ENCODE data around the gene UBASH3B. TPM values are rescaled to one million over a fixed set of nuclear protein-coding genes. Genes with fewer than 3 reads are reported as not detected.
"Not testable (repeated sequence)": the region's sequence is repeated elsewhere in the genome, so short reads cannot be mapped to it uniquely, and the experiment has no call there.

The UBASH3B gene, protein sequence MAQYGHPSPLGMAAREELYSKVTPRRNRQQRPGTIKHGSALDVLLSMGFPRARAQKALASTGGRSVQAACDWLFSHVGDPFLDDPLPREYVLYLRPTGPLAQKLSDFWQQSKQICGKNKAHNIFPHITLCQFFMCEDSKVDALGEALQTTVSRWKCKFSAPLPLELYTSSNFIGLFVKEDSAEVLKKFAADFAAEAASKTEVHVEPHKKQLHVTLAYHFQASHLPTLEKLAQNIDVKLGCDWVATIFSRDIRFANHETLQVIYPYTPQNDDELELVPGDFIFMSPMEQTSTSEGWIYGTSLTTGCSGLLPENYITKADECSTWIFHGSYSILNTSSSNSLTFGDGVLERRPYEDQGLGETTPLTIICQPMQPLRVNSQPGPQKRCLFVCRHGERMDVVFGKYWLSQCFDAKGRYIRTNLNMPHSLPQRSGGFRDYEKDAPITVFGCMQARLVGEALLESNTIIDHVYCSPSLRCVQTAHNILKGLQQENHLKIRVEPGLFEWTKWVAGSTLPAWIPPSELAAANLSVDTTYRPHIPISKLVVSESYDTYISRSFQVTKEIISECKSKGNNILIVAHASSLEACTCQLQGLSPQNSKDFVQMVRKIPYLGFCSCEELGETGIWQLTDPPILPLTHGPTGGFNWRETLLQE
- total RNA-seq (2014; rRNA removed; shearing (Covaris generic)) = 46.8 and 57.9 TPM in 2 replicates

DNA sequence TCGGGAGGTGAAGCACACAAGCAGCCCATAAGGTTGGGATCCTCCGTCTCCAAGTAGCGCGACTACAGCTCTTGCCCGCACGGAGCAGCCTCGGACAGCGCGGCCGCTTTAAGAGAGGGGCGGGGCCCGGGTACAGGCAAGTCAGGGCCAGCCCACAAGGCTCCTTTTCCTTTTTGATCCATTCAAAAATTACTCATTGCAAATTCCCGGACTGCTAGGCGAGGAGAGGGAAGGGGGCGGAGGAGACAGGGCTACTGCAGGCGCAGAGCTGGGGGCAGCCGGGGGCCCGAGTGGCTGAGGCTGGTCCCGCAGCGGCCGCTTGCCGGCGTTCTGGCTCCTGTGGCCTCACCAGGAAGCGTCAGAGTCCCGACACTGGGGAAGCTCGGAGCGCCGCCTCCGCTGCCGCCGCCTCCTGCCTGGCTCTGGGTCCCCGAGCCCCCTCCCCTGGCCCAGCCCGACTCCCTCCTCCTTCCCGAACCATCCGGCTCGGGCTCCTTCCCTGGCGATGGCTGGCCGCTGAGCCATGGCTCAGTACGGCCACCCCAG is at the start of gene UBASH3B:
Gene UBASH3B (plus strand): TSS at position 196 of the 546 bp plus-strand sequence. CDS start 328 bp downstream, at position 524.
- DNase-seq (ENCODE audit: low spot score) = peak; percentile 88

DNA sequence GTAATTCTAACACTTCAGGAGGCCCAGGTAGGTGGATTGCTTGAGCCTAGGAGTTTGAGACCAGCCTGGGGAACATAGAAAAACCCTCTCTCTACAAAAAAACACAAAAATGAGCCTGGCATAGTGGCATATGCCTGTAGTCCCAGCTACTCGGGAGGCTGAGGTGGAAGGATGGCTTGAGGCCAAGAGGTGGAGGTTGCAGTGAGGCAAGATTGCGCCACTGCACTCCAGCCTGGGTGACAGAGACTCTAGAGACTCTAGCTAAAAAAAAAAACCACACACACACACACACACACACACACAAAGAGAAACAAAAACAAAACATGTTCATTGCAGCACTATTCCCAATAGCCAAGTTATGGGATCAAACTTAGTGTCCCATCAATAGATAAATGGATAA is 48.4 kb upstream of the UBASH3B start:
- not testable (repeated sequence) for DNase-seq (ENCODE audit: low spot score)

DNA sequence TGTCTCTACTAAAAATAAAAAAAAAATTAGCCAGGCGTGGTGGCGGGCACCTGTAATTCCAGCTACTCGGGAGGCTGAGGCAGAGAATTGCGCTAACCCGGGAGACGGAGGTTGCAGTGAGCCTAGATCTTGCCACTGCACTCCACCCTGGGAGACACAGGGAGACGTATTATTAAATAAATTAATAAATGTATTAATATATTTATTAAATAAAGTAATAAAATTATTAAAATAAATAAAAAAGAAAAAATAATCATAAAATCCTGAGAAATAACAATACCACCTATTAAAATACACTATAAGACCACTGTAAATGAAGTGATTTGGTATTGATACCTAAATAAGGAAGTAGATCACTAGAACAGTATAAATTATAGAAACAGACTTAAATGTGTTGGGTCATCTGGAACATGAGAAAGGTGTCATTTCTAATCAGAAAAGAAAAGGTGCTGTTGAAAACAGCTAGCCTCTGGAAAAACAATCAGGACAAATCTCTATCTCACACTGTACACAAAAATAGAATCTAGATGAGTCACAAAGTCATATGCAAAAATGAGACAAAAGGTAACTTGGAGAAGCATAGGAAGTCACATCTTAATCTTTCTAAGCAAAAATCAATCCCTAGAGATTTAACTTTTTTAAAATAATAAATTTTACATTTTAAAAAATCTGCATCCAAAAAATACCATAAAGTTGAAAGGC is 43.2 kb upstream of the UBASH3B start:
- no peak for DNase-seq (ENCODE audit: low spot score)

DNA sequence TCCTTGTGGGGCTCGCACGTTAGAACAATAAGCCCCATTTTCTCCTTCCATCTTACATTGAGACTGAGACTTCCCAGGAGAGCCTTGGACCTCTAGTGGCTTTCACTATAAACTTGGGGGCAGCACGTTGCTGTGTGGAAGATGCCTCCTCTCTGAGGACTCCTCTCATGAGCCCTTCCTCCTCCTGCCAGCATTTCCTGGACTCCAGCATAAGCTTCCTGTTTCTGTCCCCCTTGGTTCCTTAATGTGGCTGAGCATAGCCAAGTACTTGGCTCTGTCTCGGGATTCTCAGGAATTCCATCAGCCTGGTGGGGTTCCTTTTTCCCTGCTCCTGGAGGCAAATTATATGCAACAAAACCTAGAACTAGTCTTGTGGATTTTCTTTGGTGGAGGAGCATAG is 38.8 kb upstream of the UBASH3B start:
- DNase-seq (ENCODE audit: low spot score) = no peak

DNA sequence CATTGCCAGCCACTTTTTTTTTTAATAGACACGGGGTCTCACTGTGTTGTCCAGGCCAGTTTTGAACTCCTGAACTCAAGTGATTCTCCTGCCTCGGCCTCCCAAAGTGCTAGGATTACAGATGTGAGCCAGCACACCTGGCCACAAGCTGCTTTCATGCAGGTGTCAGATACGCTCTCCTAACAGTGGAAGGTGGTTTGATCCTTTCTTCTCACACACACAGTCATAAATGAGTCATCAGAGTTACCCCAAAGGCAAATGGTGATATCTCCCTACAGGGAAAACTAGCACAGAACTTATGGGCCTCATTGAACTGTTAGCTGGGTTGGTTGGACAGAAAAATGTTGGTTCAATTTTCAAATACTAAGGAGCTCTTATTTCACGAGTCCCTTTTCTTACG is 38.2 kb upstream of the UBASH3B start:
- DNase-seq (ENCODE audit: low spot score) = no peak

DNA sequence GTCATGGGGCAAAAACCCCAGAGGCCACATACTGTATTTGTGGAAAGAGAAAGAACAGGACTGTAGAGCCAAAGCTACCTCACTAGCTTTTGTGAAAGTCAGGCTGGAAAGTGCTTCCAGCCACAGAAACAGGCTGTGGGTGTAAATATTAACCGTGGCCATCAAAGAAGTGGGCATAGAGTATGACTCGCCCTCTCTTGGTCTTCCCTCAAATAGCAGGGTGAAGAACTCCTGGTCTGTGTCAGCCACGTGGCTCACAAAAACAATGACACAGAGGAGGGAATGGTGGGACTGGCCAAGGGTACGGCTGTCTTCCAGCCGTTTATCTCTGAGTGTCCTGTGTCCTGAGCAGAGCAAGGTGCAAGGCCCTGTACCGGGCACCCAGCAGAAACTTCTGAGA is 37.6 kb upstream of the UBASH3B start:
- DNase-seq (ENCODE audit: low spot score) = no peak

DNA sequence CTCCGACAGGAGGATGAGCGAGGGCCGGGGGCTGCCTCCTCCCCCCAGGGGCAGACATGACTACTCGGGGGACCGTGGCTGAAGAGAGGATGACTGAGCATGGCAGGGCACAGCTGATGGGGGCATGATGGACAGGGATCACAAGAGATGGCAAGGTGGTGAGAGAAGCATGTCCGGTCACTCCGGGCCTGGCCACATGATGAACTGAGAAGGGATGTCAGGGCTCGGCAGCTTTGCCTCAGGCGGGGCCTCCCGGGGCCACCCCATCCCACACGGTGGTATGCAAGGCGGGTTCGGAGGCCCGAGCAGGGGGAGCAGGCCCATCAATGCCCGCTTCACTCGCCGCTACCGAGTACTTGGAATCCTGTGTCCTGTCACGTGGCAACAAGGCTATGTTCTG is 36.6 kb upstream of the UBASH3B start:
- DNase-seq (ENCODE audit: low spot score) = no peak

DNA sequence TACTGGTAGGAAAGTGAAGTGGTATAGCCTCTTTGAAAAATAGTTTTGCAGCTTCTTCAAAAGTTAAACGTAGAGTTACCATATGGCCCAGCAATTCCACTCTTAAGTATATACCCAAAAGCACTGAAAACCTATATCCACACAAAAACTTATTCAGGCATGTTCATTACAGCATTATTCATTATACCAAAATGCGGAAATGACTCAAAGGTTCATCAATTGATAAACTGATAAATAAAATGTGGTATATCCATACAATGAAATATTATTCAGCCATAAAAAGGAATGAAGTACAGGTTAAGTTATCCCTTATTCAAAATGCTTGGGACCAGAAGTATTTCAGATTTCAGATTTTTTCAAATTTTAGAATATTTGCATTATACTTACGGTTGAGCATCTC is 35.8 kb upstream of the UBASH3B start:
- no peak for DNase-seq (ENCODE audit: low spot score)

DNA sequence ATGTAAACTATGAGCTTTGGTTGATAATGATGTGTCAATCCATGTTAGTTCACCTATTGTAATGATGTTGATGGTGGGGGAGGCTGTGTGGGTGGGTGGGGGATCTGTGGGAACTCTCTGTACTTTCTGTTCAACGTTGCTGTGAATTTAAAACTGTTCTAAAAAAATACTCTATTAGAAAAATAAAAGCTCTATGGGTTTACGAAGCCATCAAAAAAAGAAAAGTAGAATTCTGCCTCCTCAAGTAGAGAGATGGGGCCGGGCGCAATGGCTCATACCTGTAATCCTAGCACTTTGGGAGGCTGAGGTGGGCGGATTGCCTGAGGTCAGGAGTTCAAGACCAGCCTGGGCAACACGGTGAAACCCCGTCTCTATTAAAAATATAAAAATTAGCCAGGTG is 30.0 kb upstream of the UBASH3B start:
- DNase-seq (ENCODE audit: low spot score) = not testable (repeated sequence)

DNA sequence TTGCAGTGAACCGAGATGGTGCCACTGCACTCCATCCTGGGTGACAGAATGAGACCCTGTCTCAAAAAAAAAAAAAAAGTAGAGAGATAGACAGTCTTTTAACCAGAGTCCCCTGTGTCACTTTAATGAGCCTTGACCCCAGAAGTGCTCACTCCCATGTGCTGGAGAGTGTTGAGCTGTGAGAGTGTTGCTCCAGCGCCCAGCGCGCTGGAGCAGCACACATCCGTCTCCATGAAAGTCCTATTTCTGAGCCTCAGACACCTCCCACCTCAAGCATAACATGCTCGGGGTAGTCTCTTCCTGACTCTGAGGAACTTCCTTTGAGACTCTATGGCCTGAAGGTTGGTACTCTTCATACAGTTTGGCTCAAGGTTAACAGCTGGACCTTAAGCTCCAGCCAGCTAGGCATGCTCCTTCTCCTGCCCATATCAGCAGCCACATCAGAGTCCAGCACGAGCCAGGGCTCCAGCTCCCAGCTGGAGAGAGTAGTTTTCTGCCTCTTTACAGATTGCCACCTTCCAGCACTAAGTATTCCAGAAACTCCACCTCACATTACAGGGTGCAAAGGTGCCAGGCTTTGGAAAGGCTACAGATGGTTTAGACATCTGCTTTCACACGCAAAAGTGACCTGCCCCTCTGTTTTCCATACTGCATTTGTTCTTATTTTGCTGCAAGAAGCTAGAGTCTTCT is 29.4 kb upstream of the UBASH3B start:
- DNase-seq (ENCODE audit: low spot score) = no peak

DNA sequence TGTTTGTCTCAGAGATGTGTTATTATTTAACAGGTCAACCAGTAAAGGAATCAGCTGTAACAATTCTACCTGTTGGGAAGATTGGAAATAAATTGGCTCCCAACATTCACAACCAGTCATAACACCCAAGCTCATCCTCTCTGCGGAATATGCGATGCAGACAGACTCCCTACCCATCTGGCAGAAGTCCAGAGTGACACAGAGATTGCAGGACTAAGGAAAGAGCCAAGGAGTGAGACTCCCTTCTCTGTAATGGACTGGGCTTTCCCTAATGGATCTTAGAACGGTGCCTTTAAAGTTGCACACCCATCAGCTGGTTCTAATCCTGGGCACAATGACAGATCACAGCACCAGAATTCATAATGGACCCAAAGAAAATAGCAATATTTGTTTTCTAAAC is 27.8 kb upstream of the UBASH3B start:
- no peak for DNase-seq (ENCODE audit: low spot score)

DNA sequence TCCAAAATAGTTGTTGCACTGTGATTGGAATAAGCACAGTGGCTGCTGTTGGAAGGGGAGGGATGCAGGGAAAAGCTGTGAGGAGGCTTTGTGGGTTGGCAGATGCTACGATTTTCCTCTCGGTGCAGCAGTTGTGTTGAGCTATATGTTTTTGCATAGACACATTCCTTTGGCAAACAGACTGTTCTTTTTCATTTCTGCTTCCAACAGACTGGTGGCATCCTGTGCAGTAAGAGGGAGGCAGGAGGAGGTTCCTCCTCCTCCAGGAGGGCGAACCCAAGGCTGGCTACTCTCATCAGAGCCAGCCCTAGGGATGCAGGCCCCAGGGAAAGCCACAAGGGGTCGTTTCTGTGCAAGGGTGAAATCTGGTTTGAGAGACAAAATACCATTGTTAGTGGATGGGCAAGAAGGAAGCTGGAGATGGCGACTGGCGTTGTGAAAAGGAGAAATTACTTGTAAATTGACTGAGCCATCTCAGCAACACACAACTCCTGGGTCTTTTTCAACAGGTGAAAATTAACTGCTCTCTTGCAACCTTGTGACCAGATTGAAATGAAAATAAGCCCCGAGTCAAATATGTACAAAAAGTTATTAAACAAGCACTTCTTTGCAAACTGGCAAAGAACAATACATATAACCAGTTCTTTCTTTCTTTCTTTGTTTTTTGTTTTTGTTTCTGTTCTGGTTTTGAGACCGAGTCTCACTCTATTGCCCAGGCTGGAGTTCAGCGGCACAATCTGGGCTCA is 26.5 kb upstream of the UBASH3B start:
- DNase-seq (ENCODE audit: low spot score) = peak; percentile 90

DNA sequence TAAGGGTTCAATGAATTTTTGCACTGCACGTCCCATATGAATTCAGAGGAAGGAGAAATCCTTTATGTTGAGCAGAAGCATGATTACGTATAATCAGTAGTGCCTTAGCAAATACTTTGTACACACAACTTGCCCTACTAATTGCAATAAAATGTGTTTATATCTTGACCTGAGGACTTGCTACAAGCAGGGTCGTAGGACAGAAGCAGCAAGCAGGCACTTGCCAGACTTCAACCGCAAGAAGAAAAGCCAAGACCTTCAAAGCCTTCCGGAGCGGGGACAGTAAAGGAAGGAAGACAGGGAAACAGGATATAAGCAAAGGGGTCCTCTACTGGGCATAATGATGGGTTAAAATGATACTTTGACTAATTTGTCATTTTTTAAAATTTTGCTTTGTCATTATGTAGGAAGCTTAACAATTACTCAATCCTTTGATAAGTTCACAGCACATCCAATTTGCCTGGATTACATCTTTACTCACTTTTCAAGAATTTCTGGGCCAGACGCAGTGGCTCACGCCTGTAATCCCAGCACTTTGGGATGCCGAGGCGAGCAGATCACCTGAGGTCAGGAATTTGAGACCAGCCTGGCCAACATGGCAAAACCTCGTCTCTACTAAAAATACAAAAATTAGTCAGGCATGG is 23.2 kb upstream of the UBASH3B start:
- no peak for DNase-seq (ENCODE audit: low spot score)

DNA sequence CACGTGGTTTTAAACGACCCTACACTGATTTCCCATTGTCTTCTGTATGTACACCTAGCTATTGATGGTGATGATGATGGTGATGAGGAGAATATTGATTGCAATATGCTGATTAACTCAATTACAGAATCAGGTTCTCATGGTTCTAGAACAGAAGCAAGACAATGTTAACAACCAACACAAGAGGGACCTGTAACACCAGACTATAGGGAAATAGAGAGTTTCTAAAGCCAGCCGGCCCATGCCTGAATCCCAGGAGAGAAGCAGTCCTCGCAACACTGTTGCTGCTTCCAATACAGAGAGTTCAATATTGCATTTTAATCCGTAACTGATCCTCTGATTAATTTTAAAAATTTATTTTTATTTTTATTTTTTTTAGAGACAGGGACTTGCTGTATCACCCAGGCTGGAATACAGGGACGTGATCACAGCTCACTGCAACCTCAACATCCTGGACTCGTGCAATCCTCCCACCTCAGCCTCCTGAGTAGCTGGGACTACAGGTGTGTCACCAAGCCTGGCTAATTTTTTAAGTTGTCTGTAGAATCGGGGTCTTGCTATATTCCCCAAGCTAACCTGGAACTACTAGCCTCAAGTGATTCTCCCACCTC is 22.2 kb upstream of the UBASH3B start:
- peak; percentile 81 for DNase-seq (ENCODE audit: low spot score)

DNA sequence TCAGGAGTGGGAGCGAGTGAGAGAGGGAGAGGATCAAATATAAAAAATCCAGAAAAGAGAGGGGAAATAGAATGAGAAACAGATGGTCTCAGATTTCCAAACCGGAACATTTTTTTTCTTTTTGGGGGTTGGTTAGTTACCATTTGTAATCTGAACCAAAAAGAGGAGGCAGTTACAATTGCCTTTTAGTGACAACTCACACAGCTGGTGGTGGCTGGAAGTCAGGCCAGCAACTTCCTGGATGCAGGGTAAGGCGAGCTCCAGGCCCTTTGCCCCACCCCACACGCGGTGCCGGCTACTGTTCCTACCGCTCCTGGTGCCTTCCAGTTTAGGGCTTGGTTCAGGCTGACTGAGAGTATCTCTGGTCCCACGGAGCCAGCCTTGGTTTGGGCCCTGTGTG is 21.0 kb upstream of the UBASH3B start:
- DNase-seq (ENCODE audit: low spot score) = peak; percentile 73

DNA sequence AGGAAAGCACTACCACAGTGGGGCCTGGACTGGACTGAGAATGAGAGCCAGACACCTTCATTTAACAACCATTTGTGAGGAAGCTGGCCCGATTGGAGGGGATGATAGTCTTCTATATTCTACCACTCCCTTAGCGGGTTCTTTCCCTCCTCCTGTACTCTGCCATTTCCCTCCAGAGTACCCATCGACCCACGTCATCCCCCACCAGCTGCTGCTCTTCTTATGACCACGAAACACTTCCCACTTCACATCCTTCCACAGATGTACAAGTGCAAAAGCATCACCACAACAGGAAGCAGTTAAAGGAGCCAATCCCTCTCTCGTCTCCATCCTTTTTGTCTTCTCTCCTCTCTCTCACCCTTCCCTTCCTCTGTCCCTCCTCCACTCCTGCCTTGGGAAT is 18.0 kb upstream of the UBASH3B start:
- no peak for DNase-seq (ENCODE audit: low spot score)

DNA sequence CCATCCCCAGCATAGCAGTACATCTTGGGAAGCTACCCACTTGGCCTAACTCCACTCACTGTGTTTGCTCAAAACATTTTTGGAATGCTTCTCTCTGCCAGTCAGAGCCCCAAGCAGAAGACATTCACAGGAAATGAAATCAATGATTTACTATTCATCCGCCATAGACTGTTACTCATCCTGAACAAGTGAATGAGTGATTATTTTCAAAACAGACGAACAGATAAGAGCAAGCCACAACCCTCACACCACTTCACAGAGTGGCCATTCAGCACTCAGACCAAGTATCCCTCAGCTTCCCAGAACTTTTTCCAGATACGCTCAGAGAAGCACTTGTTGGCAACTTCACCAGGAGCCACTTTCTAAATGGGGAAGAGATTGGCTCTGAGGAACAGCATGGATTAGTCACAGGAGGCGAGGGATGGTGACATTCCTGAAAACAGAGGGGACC is 13.0 kb upstream of the UBASH3B start:
- DNase-seq (ENCODE audit: low spot score) = peak; percentile 80

DNA sequence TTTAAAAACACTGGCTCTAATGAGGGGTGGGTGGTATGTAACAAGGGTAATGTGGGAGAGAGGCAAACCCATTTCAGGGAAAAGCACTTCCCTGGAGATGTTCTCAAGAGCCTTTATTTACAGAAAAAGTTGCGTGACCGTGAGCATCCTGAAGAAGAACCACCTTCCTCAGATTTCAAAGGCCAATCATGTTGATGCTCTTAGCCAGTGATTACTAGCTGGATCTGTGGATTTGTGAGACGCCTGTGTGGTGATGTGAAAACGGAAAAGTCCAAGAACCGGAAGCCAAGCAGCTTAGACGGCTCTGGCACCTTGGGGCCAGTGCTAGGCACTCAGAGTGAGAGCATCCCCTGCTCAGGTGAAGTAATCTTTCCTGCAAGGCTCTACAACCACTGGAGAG is 12.6 kb upstream of the UBASH3B start:
- DNase-seq (ENCODE audit: low spot score) = peak; percentile 15

DNA sequence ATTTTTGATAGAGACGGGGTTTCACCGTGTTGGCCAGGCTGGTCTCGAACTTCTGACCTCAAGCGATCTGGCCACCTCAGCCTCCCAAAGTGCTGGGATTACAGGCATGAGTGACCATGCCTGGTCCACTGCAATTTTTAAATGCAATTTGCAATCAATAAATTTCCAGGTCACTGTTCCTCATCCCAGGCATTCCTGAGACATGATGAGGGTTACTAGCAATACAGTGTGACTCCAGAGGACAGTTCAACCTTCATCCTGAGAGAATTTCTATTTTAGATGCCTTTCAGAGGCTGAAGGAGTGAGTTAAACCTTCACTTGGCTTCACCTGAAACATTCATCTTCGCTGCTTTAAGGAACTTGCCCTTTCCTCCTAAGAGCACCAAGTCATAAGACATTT is 9.7 kb upstream of the UBASH3B start:
- DNase-seq (ENCODE audit: low spot score) = no peak
